H1 (cell line): ENCODE measurements around the gene GNB1. TPM values are rescaled to one million over a fixed set of nuclear protein-coding genes. Genes with fewer than 3 reads are reported as not detected.
A peak's percentile ranks its signal among the peaks of the same experiment; 100 is the strongest.

Source experiments
- CTCF ChIA-PET: fragments of 300-600 bp; sonication (Branson Sonifier 250); formaldehyde crosslinking; loops from one replicate; lab custom pipeline; 2021; ENCODE audit not compliant: partially characterized antibody; lab: Charles Lee
- POLR2A ChIA-PET: fragments of 300-600 bp; sonication (Branson Sonifier 250); formaldehyde crosslinking; loops from one replicate; lab custom pipeline; 2021; ENCODE audit warnings: inconsistent platforms; ENCODE audit not compliant: partially characterized antibody; lab: Charles Lee
- DNase-seq, 2 experiments: peaks; one replicate each; pipeline versions ENCODE4 v3.0.0 to v3.0.0-alpha.2; 2010 to 2022; ENCODE audit warnings: low spot score in 2 of 2, low read depth in 1 of 2, mixed read lengths in 1 of 2
- FAIRE-seq: peaks from 2 replicates; lab custom pipeline; 2011; peaks lifted over from hg19 to GRCh38; lab: Jason Lieb, UNC
- H2AFZ ChIP-seq: 2 replicates; pipeline ENCODE4 v1.8.1; 2012; ENCODE audit warnings: low read length, inconsistent platforms
- H2AK5ac ChIP-seq: 2 replicates; pipeline ENCODE4 v1.6.1; 2013; ENCODE audit warnings: low read depth, low read length
- H2BK120ac ChIP-seq: replicated peaks from 2 replicates; pipeline ENCODE3; 2013; ENCODE audit warnings: low read depth, low read length, inconsistent platforms
- H2BK12ac ChIP-seq: 2 replicates; pipeline ENCODE4 v1.6.1; 2013; ENCODE audit warnings: low read depth, low read length
- H2BK15ac ChIP-seq: 2 replicates; pipeline ENCODE4 v1.6.1; 2013; ENCODE audit warnings: low read length
- H2BK20ac ChIP-seq: 2 replicates; pipeline ENCODE4 v1.6.1; 2013; ENCODE audit warnings: low read length
- H2BK5ac ChIP-seq: 2 replicates; pipeline ENCODE4 v1.6.1; 2013; ENCODE audit warnings: low read depth, low read length
- H3K14ac ChIP-seq: 2 replicates; pipeline ENCODE4 v1.6.1; 2013; ENCODE audit warnings: inconsistent platforms; ENCODE audit not compliant: insufficient read length
- H3K18ac ChIP-seq: 2 replicates; pipeline ENCODE4 v1.6.1; 2013; ENCODE audit warnings: low read length; ENCODE audit errors: extremely low read depth
- H3K23ac ChIP-seq: 2 replicates; pipeline ENCODE4 v1.6.1; 2013; ENCODE audit warnings: inconsistent platforms; ENCODE audit not compliant: insufficient read length
- H3K23me2 ChIP-seq: 2 replicates; pipeline ENCODE4 v1.6.1; 2013; ENCODE audit warnings: low read depth, low read length
- H3K27ac ChIP-seq: 2 replicates; pipeline ENCODE4 v1.6.1; 2011; ENCODE audit warnings: low read depth, low read length, inconsistent platforms
- H3K27me3 ChIP-seq, 4 experiments: replicated peaks in 1 of 4; 1 replicate in 1 of 4; 2 replicates in 3 of 4; pipeline versions ENCODE4 v1.6.1 to v1.8.1; 2011 to 2013; ENCODE audit warnings: low read length in 3 of 4, mild to moderate bottlenecking in 3 of 4, inconsistent platforms in 2 of 4, mixed read lengths in 2 of 4, moderate library complexity in 1 of 4; ENCODE audit not compliant: control insufficient read depth in 3 of 4, insufficient read depth in 3 of 4; ENCODE audit errors: extremely low read depth in 1 of 4
- H3K36me3 ChIP-seq, 4 experiments: 2 replicates each; pipeline versions ENCODE4 v1.6.1 to v1.8.1; 2011 to 2013; ENCODE audit warnings: mild to moderate bottlenecking in 4 of 4, low read length in 3 of 4, moderate library complexity in 2 of 4, control low read depth in 1 of 4, inconsistent platforms in 1 of 4; ENCODE audit not compliant: insufficient read depth in 4 of 4, control insufficient read depth in 2 of 4
- H3K4ac ChIP-seq: replicated peaks from 2 replicates; pipeline ENCODE3; 2013; ENCODE audit warnings: low read length, low read depth, mixed read lengths, inconsistent platforms; ENCODE audit not compliant: insufficient read length
- H3K4me1 ChIP-seq, 4 experiments: replicated peaks in 1 of 4; 1 replicate in 1 of 4; 2 replicates in 3 of 4; pipeline versions ENCODE4 v1.6.1 to v1.8.1; 2011 to 2013; ENCODE audit warnings: low read length in 3 of 4, inconsistent platforms in 2 of 4, mixed read lengths in 1 of 4; ENCODE audit not compliant: insufficient read depth in 4 of 4, control insufficient read depth in 3 of 4
- H3K4me2 ChIP-seq, 2 experiments: 2 replicates each; pipeline versions ENCODE4 v1.6.1 to v1.8.1; 2011 to 2013; ENCODE audit warnings: low read depth in 2 of 2, low read length in 2 of 2, control low read depth in 1 of 2, inconsistent platforms in 1 of 2, mild to moderate bottlenecking in 1 of 2; ENCODE audit not compliant: insufficient read depth in 1 of 2
- H3K4me3 ChIP-seq, 4 experiments: fragments of 200-600, 300-600 bp in 1 of 4; sonication (generic), shearing (Covaris generic), sonication (Bioruptor Twin) in 1 of 4; 2 replicates each; pipeline versions ENCODE4 v1.5.1 to v1.8.1; 2011 to 2016; ENCODE audit warnings: low read length in 4 of 4, low read depth in 3 of 4, control low read depth in 2 of 4, inconsistent platforms in 2 of 4, mild to moderate bottlenecking in 2 of 4, mixed read lengths in 1 of 4, moderate library complexity in 1 of 4; ENCODE audit not compliant: insufficient read depth in 2 of 4; ENCODE audit errors: extremely low read depth in 1 of 4
- H3K56ac ChIP-seq: replicated peaks from 2 replicates; pipeline ENCODE3; 2013; ENCODE audit warnings: low read depth, mild to moderate bottlenecking, mixed read lengths, low read length, inconsistent platforms; ENCODE audit not compliant: insufficient read length
- H3K79me1 ChIP-seq: 2 replicates; pipeline ENCODE4 v1.6.1; 2013; ENCODE audit warnings: low read depth, low read length, control low read depth
- H3K79me2 ChIP-seq, 2 experiments: 2 replicates each; pipeline versions ENCODE4 v1.6.1 to v1.8.1; 2012 to 2013; ENCODE audit warnings: low read length in 2 of 2, mild to moderate bottlenecking in 2 of 2, inconsistent platforms in 1 of 2; ENCODE audit not compliant: insufficient read depth in 2 of 2, control insufficient read depth in 1 of 2
- H3K9ac ChIP-seq, 4 experiments: replicated peaks in 1 of 4; 1 replicate in 1 of 4; 2 replicates in 3 of 4; pipeline versions ENCODE4 v1.6.1 to v1.8.1; 2011 to 2013; ENCODE audit warnings: low read depth in 3 of 4, low read length in 3 of 4, control low read depth in 2 of 4, mild to moderate bottlenecking in 2 of 4, moderate library complexity in 2 of 4, inconsistent platforms in 1 of 4; ENCODE audit errors: extremely low read depth in 1 of 4
- H3K9me3 ChIP-seq, 2 experiments: 2 replicates each; pipeline versions ENCODE4 v1.6.1 to v1.8.1; 2012 to 2013; ENCODE audit warnings: mild to moderate bottlenecking in 2 of 2, moderate library complexity in 2 of 2, control low read depth in 1 of 2, inconsistent platforms in 1 of 2, low read depth in 1 of 2, low read length in 1 of 2, mixed read lengths in 1 of 2; ENCODE audit not compliant: insufficient read depth in 2 of 2
- H4K20me1 ChIP-seq, 2 experiments: replicated peaks in 1 of 2; 2 replicates each; pipeline versions ENCODE3 to v1.8.1; 2011 to 2013; ENCODE audit warnings: inconsistent platforms in 2 of 2, low read length in 2 of 2, mild to moderate bottlenecking in 1 of 2; ENCODE audit not compliant: insufficient read depth in 2 of 2, control insufficient read depth in 1 of 2
- H4K5ac ChIP-seq: 2 replicates; pipeline ENCODE4 v1.6.1; 2013; ENCODE audit warnings: low read length, low read depth, mixed read lengths, inconsistent platforms; ENCODE audit not compliant: insufficient read length
- H4K8ac ChIP-seq: 2 replicates; pipeline ENCODE4 v1.8.0; 2013; ENCODE audit warnings: mild to moderate bottlenecking, moderate library complexity, low read length, inconsistent platforms; ENCODE audit not compliant: insufficient read depth; ENCODE audit errors: extremely low read depth
- H4K91ac ChIP-seq: replicated peaks from 2 replicates; pipeline ENCODE3; 2013; ENCODE audit warnings: low read length, mixed read lengths, inconsistent platforms; ENCODE audit not compliant: insufficient read length
- CBX5 ChIP-seq: fragments of 300-800, 300-1000 bp; sonication (generic); IDR thresholded peaks from 2 replicates; pipeline ENCODE4 v1.7.1; 2016; ENCODE audit warnings: antibody characterized with exemption, low read length, low read depth
- CBX8 ChIP-seq: fragments of 300-800, 300-1000 bp; sonication (generic); IDR thresholded peaks from 2 replicates; pipeline ENCODE4 v1.7.1; 2016; ENCODE audit warnings: low read depth, low read length, borderline replicate concordance
- EZH2 ChIP-seq: fragments of 200-600 bp; sonication (generic); IDR thresholded peaks from 2 replicates; pipeline ENCODE4 v1.7.1; 2012; ENCODE audit warnings: low read depth, mild to moderate bottlenecking, moderate library complexity, low read length, inconsistent platforms; ENCODE audit not compliant: severe bottlenecking
- JUND ChIP-seq: IDR thresholded peaks from 2 replicates; pipeline ENCODE4 v1.6.1; 2011; ENCODE audit warnings: mild to moderate bottlenecking, improper control_type of control experiment, low read length
- SIN3A ChIP-seq, 2 experiments: IDR thresholded peaks in 1 of 2; conservative IDR thresholded peaks in 1 of 2; 2 replicates each; pipeline ENCODE4 v1.6.1; 2011 to 2012; ENCODE audit warnings: low read length in 2 of 2, improper control_type of control experiment in 1 of 2, low read depth in 1 of 2, mild to moderate bottlenecking in 1 of 2
- SIRT6 ChIP-seq: IDR thresholded peaks from one replicate; pipeline ENCODE4 v1.7.1; 2012; ENCODE audit warnings: low read length, inconsistent platforms
- YY1 ChIP-seq: IDR thresholded peaks from 2 replicates; pipeline ENCODE4 v1.6.1; 2011; ENCODE audit warnings: low read depth, mild to moderate bottlenecking, low read length
- WGBS, 2 experiments: shearing (Covaris generic) in 1 of 2; methylation state at CpG; one replicate each; pipeline versions ENCODE4 v1.1.6 to v1.1.7; 2013 to 2015; ENCODE audit warnings: low lambda C conversion rate in 2 of 2, mixed read lengths in 2 of 2, inconsistent platforms in 1 of 2, low coverage in 1 of 2, missing lambda C conversion rate in 1 of 2; ENCODE audit not compliant: insufficient replicate concordance in 2 of 2, insufficient coverage in 1 of 2, insufficient read length in 1 of 2; ENCODE audit errors: extremely low coverage in 1 of 2, missing lambda C conversion rate in 1 of 2; 5-methylcytosine and 5-hydroxymethylcytosine counted together
- polyA plus RNA-seq, 7 experiments: library from polyadenylated mRNA; depleted of rRNA in 3 of 7; stranded (reverse) in 5 of 7; unstranded in 2 of 7; fragments of >200 nt in 5 of 7; fragments of 200-250 nt in 2 of 7; gene quantifications; 1 replicate in 5 of 7; 2 replicates in 1 of 7; 4 replicates in 1 of 7; pipeline versions ENCODE4 v1.2.1 to v1.2.3, GENCODE V29; 2011 to 2013; ENCODE audit warnings: missing spikeins in 2 of 7, mixed read lengths in 2 of 7
- total RNA-seq: library from RNA; stranded (reverse); fragmentation: NEBNext Ultra II Directional; extraction: Animal tissue kit (Norgen Biotek cat#: 25700); gene quantifications from 2 replicates; pipeline ENCODE4 v1.2.1, GENCODE V29; 2021

Gene GNB1
- total and polyA plus RNA-seq, 2 of the 8 experiments (the other 6 are each of a cell fraction or from before 2014, with no cell fraction given) = 343 to 382 TPM

- peaks cover 16 to 30% of the 10 kb centered on the region in 2 experiments for H4K20me1 ChIP-seq
- H2BK12ac ChIP-seq = no peak overlapping the region
- ChIA-PET POLR2A (interaction anchor here (2.5 kb wide), 1 partner anchor 11 kb away, joined by 7 read pairs; no protein-coding TSS in a partner anchor), CTCF (no interaction called here)
- no peak overlapping the region for H3K4me3 ChIP-seq
- no peaks in the 10 kb centered on the region for H3K4me1 ChIP-seq
- DNase-seq (no peak), FAIRE-seq (no peak)
- no peaks in the 10 kb centered on the region for H3K9me3 ChIP-seq
- no peak overlapping the region for H2BK15ac ChIP-seq
- H3K4me2 ChIP-seq = no peak overlapping the region
- no peak overlapping the region for H2BK5ac ChIP-seq
- H2BK120ac ChIP-seq = no peak overlapping the region
- H3K56ac ChIP-seq = no peak overlapping the region
- H3K4ac ChIP-seq = no peak overlapping the region
- peak overlapping the region; percentile 44; the same call in 1 of the 2 replicates for H4K8ac ChIP-seq
- no peak overlapping the region for H2BK20ac ChIP-seq
- TF ChIP-seq SIRT6 (no peak), EZH2 (no peak), YY1 (no peak), SIN3A (conservative IDR thresholded peaks at IDR 0.05 in 1 of 2, IDR thresholded peaks at IDR 0.05 in 1 of 2; ENCODE audit: low read depth in 1 of 2, low read length in 2 of 2) (no peak), CBX5 (no peak), CBX8 (no peak), JUND (no peak)
- no peak overlapping the region for H2AFZ ChIP-seq
- no peak overlapping the region for H3K27ac ChIP-seq
- H4K91ac ChIP-seq = no peak overlapping the region
- H2AK5ac ChIP-seq = no peak overlapping the region
- WGBS, 2 experiments = 94% methylated on average over 29 of the region's 33 CpGs; no CpG with 5 or more reads in 1 of the 2 experiments
- no peak overlapping the region for H3K9ac ChIP-seq
- no peak overlapping the region for H4K5ac ChIP-seq
- no peak overlapping the region for H3K14ac ChIP-seq
- peaks cover 9 to 70% (median 45%) of the 10 kb centered on the region in 4 experiments for H3K36me3 ChIP-seq
- peaks cover 5 to 17% of the 10 kb centered on the region in 2 experiments; a peak in 2 of 4 replicates for H3K79me2 ChIP-seq
- H3K23ac ChIP-seq = no peak overlapping the region
- H3K27me3 ChIP-seq = no peaks in the 10 kb centered on the region
- H3K23me2 ChIP-seq = no peaks in the 10 kb centered on the region
- no peak overlapping the region for H3K18ac ChIP-seq
- peaks cover 5% of the 10 kb centered on the region for H3K79me1 ChIP-seq
Observed at GRCh38 chr1:1756661-1757421, 134.0 kb downstream of the GNB1 start.
